ENCODE results near the gene ITPRIP.

Gene ITPRIP

DNA sequence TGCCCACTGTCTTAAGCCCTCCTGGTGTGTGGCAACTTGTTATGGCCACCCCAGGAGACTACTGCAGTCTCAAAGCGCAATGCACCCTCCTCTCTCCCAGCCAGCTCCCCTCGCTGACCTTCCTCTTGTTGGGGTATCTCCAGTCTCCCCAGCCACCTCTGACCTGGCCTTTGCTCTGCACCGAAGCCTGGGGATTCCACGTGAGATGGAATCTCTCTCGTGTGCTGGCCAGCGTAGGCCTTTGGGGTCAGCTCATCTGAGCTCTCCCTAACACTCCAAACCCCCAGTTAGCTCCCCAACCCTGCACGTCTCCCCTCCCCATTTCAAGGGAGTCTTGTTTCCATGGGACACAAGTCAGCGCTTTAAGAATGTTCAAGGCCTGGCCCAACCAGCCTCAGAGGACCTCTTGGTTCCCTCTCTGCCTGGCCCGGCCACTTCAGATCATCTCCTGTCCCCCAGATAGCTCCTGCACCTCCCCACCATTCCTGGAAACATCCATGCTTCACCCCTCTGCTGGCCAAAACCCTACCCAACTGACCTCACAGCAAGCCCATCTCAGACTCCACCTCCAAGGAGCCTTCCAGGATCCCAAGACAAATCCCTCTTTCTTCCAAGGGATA lies 11.2 kb downstream of the ITPRIP start:
- H3K4me3 ChIP-seq (replicated peaks; ENCODE audit: low read depth, low read length): peak overlapping the region; percentile 41
- no peak for DNase-seq (ENCODE audit: extremely low read depth, low read depth)
- no peak for TF ChIP-seq CTCF (IDR thresholded peaks at IDR 0.05; ENCODE audit: low read depth, low read length, missing control alignments)

DNA sequence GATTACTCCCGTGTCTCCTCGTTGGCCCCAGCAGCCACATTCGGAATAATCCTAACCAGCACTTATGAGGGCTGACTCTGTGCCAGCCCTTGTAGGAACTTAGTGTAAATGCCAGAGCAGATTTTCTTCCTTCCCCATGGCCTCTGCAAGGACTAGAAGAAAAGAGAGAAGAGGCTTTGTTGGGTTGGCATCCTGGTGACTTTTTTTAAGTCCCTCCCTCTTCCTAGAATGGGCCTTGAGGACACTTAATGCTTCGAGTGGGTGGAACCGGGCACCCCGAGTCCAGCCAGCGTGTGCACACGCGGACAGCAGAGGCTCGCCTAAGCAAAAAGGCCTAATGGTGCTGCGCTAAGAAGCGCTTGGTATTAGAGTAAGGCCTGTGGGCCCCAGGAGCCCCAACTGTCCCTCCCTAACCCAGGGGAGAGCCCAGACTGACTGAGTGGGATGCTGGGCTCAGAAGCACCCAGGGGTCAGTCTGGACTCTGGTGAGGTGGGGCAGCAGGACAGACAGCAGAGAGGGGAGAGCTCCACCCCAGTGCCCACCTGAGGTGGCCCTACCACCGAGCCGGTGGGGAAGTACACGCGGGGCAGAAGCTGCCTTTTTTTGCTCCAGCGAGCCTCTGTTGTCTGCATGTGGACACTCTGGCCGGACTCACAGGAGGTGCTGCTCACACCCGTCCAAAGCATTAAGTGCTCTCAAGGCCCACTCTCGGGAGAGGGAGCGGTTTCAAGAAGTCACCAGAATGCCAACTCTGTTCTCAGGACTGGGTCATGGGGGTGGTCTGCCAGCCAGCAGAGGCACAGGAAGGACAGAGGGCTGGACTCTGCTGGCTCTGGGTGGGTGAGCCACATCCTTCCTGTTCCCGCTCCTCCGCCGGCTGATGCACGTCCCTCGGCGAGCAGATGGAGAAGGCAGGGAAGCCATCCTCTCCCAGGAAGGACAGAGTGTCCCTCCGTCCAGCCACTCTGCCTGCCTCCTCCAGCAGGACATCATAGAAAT lies 12.5 kb downstream of the ITPRIP start:
- DNase-seq (ENCODE audit: extremely low read depth, low read depth): no peak
- H3K4me3 ChIP-seq (replicated peaks; ENCODE audit: low read depth, low read length): no peak overlapping the region
- no peak for TF ChIP-seq CTCF (IDR thresholded peaks at IDR 0.05; ENCODE audit: low read depth, low read length, missing control alignments)

GRCh38 chr10:104324931-104325330 lies 13.3 kb downstream of the ITPRIP start:
- DNase-seq (ENCODE audit: extremely low read depth, low read depth): no peak
- no peak overlapping the region for H3K4me3 ChIP-seq (replicated peaks; ENCODE audit: low read depth, low read length)

GRCh38 chr10:104324221-104324686 lies 14.0 kb downstream of the ITPRIP start:
- no peak for DNase-seq (ENCODE audit: extremely low read depth, low read depth)
- H3K4me3 ChIP-seq (replicated peaks; ENCODE audit: low read depth, low read length): no peak overlapping the region

More at GRCh38 chr10:104324931-104325330, 13.3 kb downstream of the ITPRIP start:
- TF ChIP-seq CTCF (IDR thresholded peaks at IDR 0.05; ENCODE audit: low read depth, low read length, missing control alignments): no peak

GRCh38 chr10:104323760-104324201 lies 14.5 kb downstream of the ITPRIP start:
- no peak for TF ChIP-seq CTCF (IDR thresholded peaks at IDR 0.05; ENCODE audit: low read depth, low read length, missing control alignments)
- no peak overlapping the region for H3K4me3 ChIP-seq (replicated peaks; ENCODE audit: low read depth, low read length)
- DNase-seq (ENCODE audit: extremely low read depth, low read depth): no peak

More at GRCh38 chr10:104324221-104324686, 14.0 kb downstream of the ITPRIP start:
- no peak for TF ChIP-seq CTCF (IDR thresholded peaks at IDR 0.05; ENCODE audit: low read depth, low read length, missing control alignments)

DNA sequence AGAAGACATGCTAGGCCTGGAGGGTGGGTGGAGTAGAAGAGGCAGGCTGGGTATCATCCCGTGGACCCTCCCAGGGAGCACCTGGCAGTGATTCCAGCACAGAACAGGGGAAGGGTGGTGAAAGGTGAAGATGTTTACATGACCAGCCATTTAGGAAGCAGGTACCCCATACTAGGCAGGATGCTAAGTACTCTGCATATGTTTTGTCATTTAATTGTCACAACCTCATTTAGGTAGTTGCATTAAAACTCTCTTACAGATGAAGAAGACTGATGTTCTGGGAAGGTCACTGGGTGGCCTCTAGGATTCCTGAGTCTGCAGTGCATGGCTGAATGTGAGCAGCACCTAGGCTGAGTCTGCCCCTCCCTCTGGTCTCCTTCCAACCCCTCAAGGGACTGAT lies 15.2 kb downstream of the ITPRIP start:
- no peak for TF ChIP-seq CTCF (IDR thresholded peaks at IDR 0.05; ENCODE audit: low read depth, low read length, missing control alignments)
- H3K4me3 ChIP-seq (replicated peaks; ENCODE audit: low read depth, low read length): no peak overlapping the region
- DNase-seq (ENCODE audit: extremely low read depth, low read depth): no peak
